Tibial artery (tissue), 4 donors: ENCODE measurements around the gene CDC42SE1.

ENCODE experiments used
- DNase-seq, 2 donors: peaks; one replicate each; pipeline ENCODE4 v3.0.0-alpha.2; 2019
- H3K27ac ChIP-seq, 2 donors: fragments of 200-600 bp; sonication (generic) in 1 of 2; 1 replicate in 1 of 2; 2 replicates in 1 of 2; pipeline ENCODE4 v1.5.1; 2018 to 2019; ENCODE audit warnings: mild to moderate bottlenecking in 1 of 2
- H3K27me3 ChIP-seq, 2 donors: fragments of 200-600 bp; sonication (generic) in 1 of 2; one replicate each; pipeline versions ENCODE4 v1.5.1 to v1.6.0; 2016 to 2019
- H3K36me3 ChIP-seq, 3 donors: fragments of 200-600 bp; sonication (generic) in 2 of 3; one replicate each; pipeline ENCODE4 v1.5.1; 2016 to 2019; ENCODE audit warnings: mild to moderate bottlenecking in 2 of 3
- H3K4me1 ChIP-seq, 4 donors: fragments of 200-600 bp; sonication (generic) in 2 of 4; 1 replicate in 3 of 4; 2 replicates in 1 of 4; pipeline ENCODE4 v1.5.1; 2016 to 2019
- H3K4me3 ChIP-seq, 2 donors: fragments of 200-600 bp; sonication (generic) in 1 of 2; 1 replicate in 1 of 2; 2 replicates in 1 of 2; pipeline ENCODE4 v1.5.1; 2018 to 2019; ENCODE audit warnings: mild to moderate bottlenecking in 2 of 2
- H3K9me3 ChIP-seq, 3 donors: fragments of 200-600 bp; sonication (generic) in 1 of 3; one replicate each; pipeline ENCODE4 v1.5.1; 2016 to 2019
- CTCF ChIP-seq, 2 experiments: fragments of 200-600 bp in 1 of 2; fragments of 450-650 bp in 1 of 2; IDR thresholded peaks; one replicate each; pipeline ENCODE4 v1.5.1; 2017 to 2019; ENCODE audit warnings: antibody characterized with exemption in 2 of 2, mild to moderate bottlenecking in 1 of 2, moderate library complexity in 1 of 2
- intact Hi-C: fragments of 100-400 bp; cut with DNase I; formaldehyde crosslinking; loops from one replicate; pipeline ENCODE4 v1.15.0; 2023; ENCODE audit warnings: low total_unique reads

The CDC42SE1 gene

GRCh38 chr1:151002051-151002450, 57.4 kb downstream of the CDC42SE1 start:
- Histone ChIP-seq H3K9me3 (no peaks in the 10 kb centered on the region), H3K4me3 (no peak overlapping the region), H3K36me3 (peaks cover 19 to 54% (median 50%) of the 10 kb centered on the region in 3 donors), H3K4me1 (peaks cover 0 to 39% (median 32%) of the 10 kb centered on the region in 4 donors), H3K27me3 (no peaks in the 10 kb centered on the region), H3K27ac (no peak overlapping the region)
- intact Hi-C loops: loop anchor here (10.0 kb wide), 1 partner anchor 447 kb away; no protein-coding TSS in a partner anchor
- TF ChIP-seq CTCF (IDR thresholded peaks at IDR 0.05): no peak
- no peak for DNase-seq

- H3K27ac ChIP-seq: no peak overlapping the region
- peaks cover 19 to 58% (median 53%) of the 10 kb centered on the region in 3 donors for H3K36me3 ChIP-seq
- no peaks in the 10 kb centered on the region for H3K27me3 ChIP-seq
- no peak for DNase-seq
- peaks cover 0 to 35% (median 28%) of the 10 kb centered on the region in 4 donors for H3K4me1 ChIP-seq
- H3K4me3 ChIP-seq: no peak overlapping the region
- TF ChIP-seq CTCF (IDR thresholded peaks at IDR 0.05): no peak
- no peaks in the 10 kb centered on the region for H3K9me3 ChIP-seq
- intact Hi-C loops: loop anchor here (10.0 kb wide), 1 partner anchor 447 kb away; no protein-coding TSS in a partner anchor
Observed at GRCh38 chr1:151001602-151002001, 57.8 kb downstream of the CDC42SE1 start.
